Measurements from ENCODE around the gene MYH9.

MYH9 gene

GRCh38 chr22:36366291-36366708 lies 21.5 kb downstream of the MYH9 start:
- DNase-seq: peak; percentile 50 to 58 (median 55)

GRCh38 chr22:36365020-36365411 lies 22.8 kb downstream of the MYH9 start:
- peak; percentile 98 to 99 (median 98) for DNase-seq

- no peak for DNase-seq
Observed at GRCh38 chr22:36364255-36365019, 23.3 kb downstream of the MYH9 start.

GRCh38 chr22:36363349-36363981 lies 24.3 kb downstream of the MYH9 start:
- DNase-seq: no peak

- peak; percentile 71 to 81 (median 71) for DNase-seq
Observed at GRCh38 chr22:36362932-36363331, 24.8 kb downstream of the MYH9 start.

GRCh38 chr22:36362075-36362474 lies 25.7 kb downstream of the MYH9 start:
- DNase-seq: no peak

- no peak for DNase-seq
Observed at GRCh38 chr22:36360871-36361383, 26.8 kb downstream of the MYH9 start.

GRCh38 chr22:36360011-36360410 lies 27.8 kb downstream of the MYH9 start:
- DNase-seq: no peak

- DNase-seq: no peak
Observed at GRCh38 chr22:36359470-36359996, 28.2 kb downstream of the MYH9 start.

- peak; percentile 74 to 82 (median 76) for DNase-seq
Observed at GRCh38 chr22:36358533-36359469, 29.0 kb downstream of the MYH9 start.

- peak; percentile 77 to 87 (median 84) for DNase-seq
Observed at GRCh38 chr22:36356708-36357624, 30.8 kb downstream of the MYH9 start.

- no peak for DNase-seq
Observed at GRCh38 chr22:36355894-36356293, 31.9 kb downstream of the MYH9 start.

GRCh38 chr22:36355362-36355761 lies 32.4 kb downstream of the MYH9 start:
- no peak for DNase-seq

- DNase-seq: no peak
Observed at GRCh38 chr22:36352803-36353507, 34.8 kb downstream of the MYH9 start.

- DNase-seq: no peak
Observed at GRCh38 chr22:36351921-36352802, 35.6 kb downstream of the MYH9 start.

- DNase-seq: no peak
Observed at GRCh38 chr22:36350751-36351594, 36.8 kb downstream of the MYH9 start.

- no peak for DNase-seq
Observed at GRCh38 chr22:36349726-36350125, 38.0 kb downstream of the MYH9 start.

GRCh38 chr22:36348760-36349159 lies 39.0 kb downstream of the MYH9 start:
- DNase-seq: no peak

GRCh38 chr22:36347094-36347493 lies 40.7 kb downstream of the MYH9 start:
- DNase-seq: no peak

Data from suppressor macrophage treated with lipopolysaccharide for 1 hour (primary cell).